HEK293T (cell line): ENCODE results near the gene C2CD2.

Experiments
- CTCF ChIA-PET: fragments of 350-600 bp; formaldehyde crosslinking; extraction: SDS; loops from one replicate; lab custom pipeline; 2021; ENCODE audit warnings: antibody characterized with exemption, inconsistent platforms; lab: Yijun Ruan, JAX
- POLR2A ChIA-PET: fragments of 350-600 bp; formaldehyde crosslinking; extraction: SDS; loops from one replicate; lab custom pipeline; 2020; ENCODE audit warnings: antibody characterized with exemption, inconsistent platforms; lab: Yijun Ruan, JAX
- DNase-seq: peaks from one replicate; pipeline ENCODE4 v3.0.0; 2012; ENCODE audit warnings: mixed read lengths; ENCODE audit errors: extremely low spot score
- ARNT ChIP-seq: fragments of 450-650 bp; IDR thresholded peaks from 2 replicates; pipeline ENCODE4 v1.6.1; 2017; ENCODE audit warnings: mild to moderate bottlenecking
- BHLHE40 ChIP-seq: fragments of 450-650 bp; IDR thresholded peaks from 2 replicates; pipeline ENCODE4 v1.6.1; 2016; ENCODE audit warnings: mild to moderate bottlenecking, moderate library complexity, borderline replicate concordance
- ELF4 ChIP-seq: fragments of 450-650 bp; IDR thresholded peaks from 2 replicates; pipeline ENCODE4 v1.6.1; 2017; ENCODE audit warnings: antibody characterized with exemption
- FOXA1 ChIP-seq: fragments of 450-650 bp; IDR thresholded peaks from 2 replicates; pipeline ENCODE4 v1.6.1; 2016; ENCODE audit warnings: mild to moderate bottlenecking
- FOXK2 ChIP-seq: fragments of 450-650 bp; IDR thresholded peaks from 2 replicates; pipeline ENCODE4 v1.6.1; 2016; ENCODE audit warnings: mild to moderate bottlenecking
- FOXM1 ChIP-seq: fragments of 450-650 bp; IDR thresholded peaks from 2 replicates; pipeline ENCODE4 v1.6.1; 2017; ENCODE audit warnings: mild to moderate bottlenecking, borderline replicate concordance
- HDGF ChIP-seq: fragments of 450-650 bp; IDR thresholded peaks from 2 replicates; pipeline ENCODE4 v1.6.1; 2017; ENCODE audit warnings: antibody characterized with exemption, borderline replicate concordance
- L3MBTL2 ChIP-seq: fragments of 450-650 bp; conservative IDR thresholded peaks from 2 replicates; pipeline ENCODE4 v1.6.1; 2016; ENCODE audit warnings: mild to moderate bottlenecking
- LEF1 ChIP-seq: fragments of 450-650 bp; IDR thresholded peaks from 2 replicates; pipeline ENCODE4 v1.6.1; 2017; ENCODE audit warnings: mild to moderate bottlenecking, borderline replicate concordance
- NFRKB ChIP-seq: fragments of 450-650 bp; IDR thresholded peaks from 2 replicates; pipeline ENCODE4 v1.6.1; 2016; ENCODE audit warnings: mild to moderate bottlenecking, moderate library complexity
- PKNOX1 ChIP-seq: fragments of 450-650 bp; IDR thresholded peaks from 2 replicates; pipeline ENCODE4 v1.6.1; 2016
- SP1 ChIP-seq: fragments of 450-650 bp; IDR thresholded peaks from 2 replicates; pipeline ENCODE4 v1.6.1; 2017
- SUZ12 ChIP-seq: fragments of 450-650 bp; IDR thresholded peaks from 2 replicates; pipeline ENCODE4 v1.6.1; 2016; ENCODE audit warnings: mild to moderate bottlenecking
- TARDBP ChIP-seq: fragments of 450-650 bp; IDR thresholded peaks from 2 replicates; pipeline ENCODE4 v1.6.1; 2016
- ZNF384 ChIP-seq: fragments of 450-650 bp; IDR thresholded peaks from 2 replicates; pipeline ENCODE4 v1.6.1; 2016

The C2CD2 gene

GRCh38 chr21:41888749-41889376, 65.0 kb downstream of the C2CD2 start:
- POLR2A ChIA-PET: no interaction called here
- CTCF ChIA-PET: no interaction called here
- TF ChIP-seq FOXM1 (no peak), PKNOX1 (no peak), ARNT (no peak), ZNF384 (no peak), SUZ12 (no peak), FOXA1 (no peak), SP1 (no peak), ELF4 (no peak), BHLHE40 (no peak), TARDBP (no peak)
- DNase-seq: no peak

GRCh38 chr21:41887667-41888066, 66.2 kb downstream of the C2CD2 start:
- POLR2A ChIA-PET: no interaction called here
- DNase-seq: no peak
- CTCF ChIA-PET: no interaction called here
- TF ChIP-seq SUZ12 (no peak), FOXA1 (no peak), L3MBTL2 (no peak), ARNT (no peak), FOXK2 (no peak), PKNOX1 (no peak), FOXM1 (no peak), LEF1 (no peak), BHLHE40 (no peak), NFRKB (no peak), TARDBP (no peak)

- no peak for TF ChIP-seq SP1
- TF ChIP-seq BHLHE40: no peak
- TF ChIP-seq FOXA1: no peak
- TF ChIP-seq HDGF: no peak
- TF ChIP-seq LEF1: no peak
- ChIA-PET CTCF (no interaction called here), POLR2A (no interaction called here)
- no peak for DNase-seq
Measured at GRCh38 chr21:41886328-41886727, 67.5 kb downstream of the C2CD2 start.

GRCh38 chr21:41885341-41886024, 68.3 kb downstream of the C2CD2 start:
- ChIA-PET POLR2A (no interaction called here), CTCF (no interaction called here)
- DNase-seq: no peak
- TF ChIP-seq FOXM1 (no peak), SP1 (no peak), HDGF (no peak)

- ChIA-PET CTCF (no interaction called here), POLR2A (no interaction called here)
- DNase-seq: no peak
- TF ChIP-seq FOXA1 (no peak), SUZ12 (no peak), SP1 (no peak), LEF1 (no peak)
Measured at GRCh38 chr21:41884501-41885030, 69.3 kb downstream of the C2CD2 start.

GRCh38 chr21:41883582-41883981, 70.2 kb downstream of the C2CD2 start:
- POLR2A ChIA-PET: no interaction called here
- TF ChIP-seq FOXK2: no peak
- no peak for TF ChIP-seq FOXA1
- TF ChIP-seq SP1: no peak
- no peak for TF ChIP-seq TARDBP
- no peak for DNase-seq
- CTCF ChIA-PET: no interaction called here

GRCh38 chr21:41881051-41881450, 72.8 kb downstream of the C2CD2 start:
- CTCF ChIA-PET: no interaction called here
- POLR2A ChIA-PET: interaction anchor here (1.6 kb wide), 1 partner anchor 17 kb away, joined by 5 read pairs; no protein-coding TSS in a partner anchor
- DNase-seq: no peak
- no peak for TF ChIP-seq SUZ12
- TF ChIP-seq LEF1: no peak
- TF ChIP-seq FOXA1: no peak
- TF ChIP-seq SP1: no peak
- no peak for TF ChIP-seq L3MBTL2
- TF ChIP-seq TARDBP: no peak
- no peak for TF ChIP-seq ARNT

- DNase-seq: no peak
- CTCF ChIA-PET: interaction anchor here (0.7 kb wide), 1 partner anchor 228 kb away, joined by 3 read pairs; no protein-coding TSS in a partner anchor
- no peak for TF ChIP-seq HDGF
- POLR2A ChIA-PET: interaction anchor here (0.6 to 1.6 kb wide), 6 partner anchors 14 to 242 kb away, joined by 3 to 5 read pairs (median 3); no protein-coding TSS in a partner anchor
Measured at GRCh38 chr21:41880153-41880552, 73.7 kb downstream of the C2CD2 start.
